Measurements from ENCODE around the gene CD52.
"Not testable (repeated sequence)": the region's sequence is repeated elsewhere in the genome, so short reads cannot be mapped to it uniquely, and the experiment has no call there.

Gene CD52

GRCh38 chr1:26302733-26303405, 14.9 kb upstream of the CD52 start:
- no peak for FAIRE-seq

GRCh38 chr1:26305667-26306289, 12.0 kb upstream of the CD52 start:
- FAIRE-seq, result no peak

GRCh38 chr1:26306290-26307229, 11.2 kb upstream of the CD52 start, which contains the start of gene UBXN11:
Gene UBXN11, minus strand, starts transcription at chr1:26306636. Its CDS starts 3,753 bp downstream, at chr1:26302883.
- FAIRE-seq, result peak; percentile 84

- FAIRE-seq, result no peak
These were observed 10.4 kb upstream of the CD52 start for GRCh38 chr1:26307363-26307781.

- FAIRE-seq, result not testable (repeated sequence)
These were observed 9.5 kb upstream of the CD52 start for GRCh38 chr1:26307966-26308899.

- FAIRE-seq, result no peak
These were observed 3.3 kb upstream of the CD52 start for GRCh38 chr1:26314501-26314900.

- no peak for FAIRE-seq
These were observed 1.6 kb upstream of the CD52 start for GRCh38 chr1:26315874-26316850.

- no peak for FAIRE-seq
These were observed 612 bp upstream of the CD52 start for GRCh38 chr1:26317146-26317545.

GRCh38 chr1:26318338-26319064, 743 bp downstream of the CD52 start:
- FAIRE-seq, result no peak

GRCh38 chr1:26320896-26321295, 3.1 kb downstream of the CD52 start:
- no peak for FAIRE-seq

- FAIRE-seq, result peak; percentile 86
These were observed 3.7 kb downstream of the CD52 start for GRCh38 chr1:26321315-26322041.

GRCh38 chr1:26322042-26322331, 4.2 kb downstream of the CD52 start:
- FAIRE-seq, result no peak

- FAIRE-seq, result no peak
These were observed 5.6 kb downstream of the CD52 start for GRCh38 chr1:26323382-26323781.

GRCh38 chr1:26324550-26324949, 6.8 kb downstream of the CD52 start:
- FAIRE-seq, result no peak

- FAIRE-seq, result no peak
These were observed 10.2 kb downstream of the CD52 start for GRCh38 chr1:26327956-26328362.

GRCh38 chr1:26328597-26328996, 10.8 kb downstream of the CD52 start:
- no peak for FAIRE-seq

GRCh38 chr1:26329380-26329779, 11.6 kb downstream of the CD52 start:
- not testable (repeated sequence) for FAIRE-seq

GRCh38 chr1:26330276-26330675, 12.5 kb downstream of the CD52 start:
- FAIRE-seq, result no peak

GRCh38 chr1:26333312-26333711, 15.6 kb downstream of the CD52 start:
- not testable (repeated sequence) for FAIRE-seq
